GM23248 (cell line): ENCODE measurements around the gene VASP.

ENCODE experiments used
- EZH2 ChIP-seq: fragments of 200-600 bp; sonication (generic); IDR thresholded peaks from 2 replicates; pipeline ENCODE4 v1.6.1; 2018; ENCODE audit warnings: antibody characterized with exemption, mild to moderate bottlenecking; ENCODE audit not compliant: insufficient read depth, poor library complexity, severe bottlenecking
- EZH2phosphoT487 ChIP-seq: fragments of 200-600 bp; sonication (generic); IDR thresholded peaks from 2 replicates; pipeline ENCODE4 v1.6.1; 2018; ENCODE audit warnings: antibody characterized with exemption, moderate library complexity, mild to moderate bottlenecking, low read depth; ENCODE audit not compliant: insufficient read depth

DNA sequence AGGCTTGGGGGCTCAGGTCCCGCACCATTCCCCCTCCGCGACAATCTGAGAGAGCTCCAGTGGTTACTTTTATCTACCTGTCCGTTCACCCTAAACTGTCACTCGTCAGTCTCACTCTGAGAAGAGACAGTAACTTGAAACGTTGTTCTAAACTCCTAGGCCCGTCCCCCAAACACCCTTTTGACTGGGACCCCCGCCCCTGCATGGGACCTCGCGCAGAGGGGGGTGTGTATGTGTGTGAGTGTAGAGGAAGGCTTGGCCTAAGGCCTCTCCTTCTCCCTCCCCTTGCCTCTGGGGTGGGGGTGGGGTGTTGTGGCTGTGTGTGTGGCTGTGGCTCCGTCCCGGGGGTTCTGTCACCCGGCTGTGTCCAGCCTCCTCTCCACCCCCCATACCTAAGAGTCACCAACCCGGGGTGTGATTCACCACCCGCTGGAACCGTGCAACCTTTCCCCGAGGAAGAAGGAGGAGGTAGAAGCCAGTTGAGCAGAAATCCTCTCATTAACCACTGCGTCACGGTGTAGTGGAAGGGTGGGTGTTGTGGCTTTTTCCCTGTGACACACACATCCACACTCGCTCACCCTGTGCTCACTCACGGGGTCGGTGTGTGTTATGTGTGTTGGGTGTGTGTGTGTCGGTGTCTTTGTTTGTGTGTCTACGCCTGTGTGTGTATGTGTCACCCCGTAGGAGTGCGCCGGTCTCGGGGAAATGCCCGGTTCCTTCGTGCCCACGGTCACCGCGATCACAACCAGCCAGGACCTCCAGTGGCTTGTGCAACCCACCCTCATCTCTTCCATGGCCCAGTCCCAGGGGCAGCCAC lies 37.1 kb upstream of the VASP start:
- TF ChIP-seq EZH2: no peak
- no peak for TF ChIP-seq EZH2phosphoT487
